ENCODE data around the gene PLCH1. TPM values are rescaled to one million over a fixed set of nuclear protein-coding genes. Genes with fewer than 3 reads are reported as not detected.

Gene PLCH1
- total RNA-seq, 1 donor from 2014 or later: 7.6 TPM

DNA sequence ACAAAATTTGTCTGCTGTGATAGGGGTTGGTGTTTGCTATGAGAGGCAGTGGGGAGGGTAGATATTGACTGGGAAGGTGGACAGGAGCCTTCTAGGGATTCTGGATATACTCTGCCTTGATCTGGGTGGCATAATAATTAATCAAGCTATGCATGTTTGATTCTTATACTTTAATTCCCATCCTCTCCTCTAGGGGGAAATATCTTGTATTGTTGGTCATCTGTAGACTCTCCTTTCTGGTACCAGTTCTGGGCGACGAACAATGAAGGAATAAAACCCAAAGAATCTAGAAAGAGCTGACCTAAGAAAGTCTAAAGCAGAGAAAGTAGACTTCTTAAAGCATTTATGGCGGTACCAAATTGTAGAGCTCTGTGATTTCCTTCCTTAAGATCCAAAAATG, 253.2 kb downstream of the PLCH1 start:
- Mint-ChIP-seq H3K9me3 (no peaks in the 10 kb centered on the region), H3K36me3 (no peaks in the 10 kb centered on the region), H3K4me3 (no peak overlapping the region), H3K4me1 (ENCODE audit: unreplicated experiment) (no peaks in the 10 kb centered on the region), H3K27ac (no peak overlapping the region), H3K27me3 (no peaks in the 10 kb centered on the region)
- no peak for DNase-seq (ENCODE audit: extremely low spot score, unreplicated experiment)
- TF ChIP-seq CTCF (conservative IDR thresholded peaks at IDR 0.05): peak; percentile 44

DNA sequence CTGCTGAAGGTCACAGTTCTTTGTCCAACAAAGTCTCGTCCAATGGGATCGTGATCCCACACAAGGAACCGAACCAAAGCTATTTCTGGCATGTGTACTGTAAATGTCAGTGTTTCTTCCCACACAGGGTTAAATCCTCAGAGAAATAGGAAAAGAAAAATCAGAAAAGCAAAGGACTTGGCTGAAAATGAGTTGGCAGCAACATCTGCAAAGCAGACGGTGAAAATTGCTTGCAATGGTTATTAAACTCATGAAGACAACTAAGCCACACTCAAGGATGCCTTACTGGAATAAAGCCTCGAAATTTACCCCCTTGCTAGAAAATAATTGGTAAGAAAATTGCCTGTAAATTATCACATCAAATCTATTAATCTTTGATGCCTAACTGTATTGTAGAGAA, 256.2 kb downstream of the PLCH1 start:
- Mint-ChIP-seq H3K4me3 (no peak overlapping the region), H3K4me1 (ENCODE audit: unreplicated experiment) (no peaks in the 10 kb centered on the region), H3K27me3 (no peaks in the 10 kb centered on the region), H3K27ac (no peak overlapping the region), H3K36me3 (peaks cover 5% of the 10 kb centered on the region), H3K9me3 (no peaks in the 10 kb centered on the region)
- no peak for DNase-seq (ENCODE audit: extremely low spot score, unreplicated experiment)
- no peak for TF ChIP-seq CTCF (conservative IDR thresholded peaks at IDR 0.05)

GRCh38 chr3:155485897-155486296, 259.0 kb downstream of the PLCH1 start:
- no peak for TF ChIP-seq CTCF (conservative IDR thresholded peaks at IDR 0.05)
- Mint-ChIP-seq H3K27ac (no peak overlapping the region), H3K36me3 (peaks cover 5% of the 10 kb centered on the region), H3K4me1 (ENCODE audit: unreplicated experiment) (no peaks in the 10 kb centered on the region), H3K4me3 (no peak overlapping the region), H3K27me3 (no peaks in the 10 kb centered on the region), H3K9me3 (no peaks in the 10 kb centered on the region)
- DNase-seq (ENCODE audit: extremely low spot score, unreplicated experiment): no peak

DNA sequence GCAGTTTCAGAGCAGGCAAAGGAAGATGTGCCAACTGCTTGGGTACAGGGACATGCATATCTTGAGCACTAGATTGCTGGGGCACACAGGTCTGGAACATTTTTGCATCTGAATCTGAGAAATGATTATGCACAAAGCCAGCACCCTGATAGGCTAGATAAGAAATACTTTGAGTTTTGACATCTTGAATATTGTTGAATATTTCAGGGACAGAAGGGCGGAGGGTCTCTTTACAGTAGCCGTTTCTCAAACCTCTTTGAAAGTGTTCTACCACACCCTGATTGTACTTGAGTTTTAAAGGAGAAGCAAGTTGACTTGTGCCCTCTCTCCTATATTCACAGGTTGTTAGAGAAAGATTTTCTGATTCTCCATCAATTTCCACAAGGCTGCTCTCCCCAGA, 263.3 kb downstream of the PLCH1 start:
- Mint-ChIP-seq H3K9me3 (no peaks in the 10 kb centered on the region), H3K4me1 (ENCODE audit: unreplicated experiment) (no peaks in the 10 kb centered on the region), H3K27ac (no peak overlapping the region), H3K4me3 (no peak overlapping the region), H3K27me3 (no peaks in the 10 kb centered on the region), H3K36me3 (peaks cover 5% of the 10 kb centered on the region)
- TF ChIP-seq CTCF (conservative IDR thresholded peaks at IDR 0.05): no peak
- DNase-seq (ENCODE audit: extremely low spot score, unreplicated experiment): no peak

DNA sequence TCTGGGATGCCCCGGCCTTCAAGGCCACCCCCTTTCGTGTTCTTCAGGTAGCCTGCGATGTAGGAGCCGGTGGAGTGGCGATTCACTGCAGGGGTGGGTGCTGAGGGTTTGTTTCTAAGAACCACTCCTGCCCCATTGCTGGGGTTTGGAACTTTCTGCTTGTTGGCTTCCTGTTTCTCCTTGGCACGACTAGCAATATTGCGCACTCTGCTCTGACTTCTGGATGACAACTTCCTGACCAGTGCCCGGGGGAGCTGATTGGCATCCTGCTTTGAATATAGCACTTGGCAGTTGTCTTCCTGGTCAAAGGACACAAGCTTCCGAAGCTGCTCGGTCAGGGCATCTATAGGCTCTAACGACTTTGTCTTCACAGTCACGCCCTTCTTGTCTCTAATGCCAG, 263.8 kb downstream of the PLCH1 start:
- no peak overlapping the region for H3K27ac Mint-ChIP-seq
- no peak for DNase-seq (ENCODE audit: extremely low spot score, unreplicated experiment)
- H3K36me3 Mint-ChIP-seq: peaks cover 3% of the 10 kb centered on the region
- H3K4me1 Mint-ChIP-seq (ENCODE audit: unreplicated experiment): no peaks in the 10 kb centered on the region
- no peak for TF ChIP-seq CTCF (conservative IDR thresholded peaks at IDR 0.05)
- H3K27me3 Mint-ChIP-seq: no peaks in the 10 kb centered on the region
- no peak overlapping the region for H3K4me3 Mint-ChIP-seq
- H3K9me3 Mint-ChIP-seq: peaks cover under 1% of the 10 kb centered on the region

GRCh38 chr3:155465664-155466063, 279.2 kb downstream of the PLCH1 start:
- H3K9me3 Mint-ChIP-seq: peaks cover 9% of the 10 kb centered on the region
- H3K4me3 Mint-ChIP-seq: no peak overlapping the region
- no peak for DNase-seq (ENCODE audit: extremely low spot score, unreplicated experiment)
- peaks cover 4% of the 10 kb centered on the region for H3K36me3 Mint-ChIP-seq
- no peaks in the 10 kb centered on the region for H3K4me1 Mint-ChIP-seq (ENCODE audit: unreplicated experiment)
- no peak overlapping the region for H3K27ac Mint-ChIP-seq
- no peaks in the 10 kb centered on the region for H3K27me3 Mint-ChIP-seq
- no peak for TF ChIP-seq CTCF (conservative IDR thresholded peaks at IDR 0.05)
